Endodermal cell (in vitro differentiated cells): Measurements from ENCODE around the gene LEMD1. TPM values are rescaled to one million over a fixed set of nuclear protein-coding genes. Genes with fewer than 3 reads are reported as not detected.
A peak's percentile ranks its signal among the peaks of the same experiment; 100 is the strongest.

Experiments used
- DNase-seq: peaks from one replicate; pipeline ENCODE4 v3.0.0-alpha.2; 2017
- H3K27ac ChIP-seq: 2 replicates; pipeline ENCODE4 v1.5.1; 2013; ENCODE audit warnings: mild to moderate bottlenecking, low read depth, low read length, moderate library complexity
- H3K27me3 ChIP-seq: 2 replicates; pipeline ENCODE4 v1.6.1; 2013; ENCODE audit warnings: mild to moderate bottlenecking, low read length, moderate library complexity; ENCODE audit not compliant: insufficient read depth, control insufficient read depth, poor library complexity, severe bottlenecking
- H3K36me3 ChIP-seq: 2 replicates; pipeline ENCODE4 v1.7.0; 2013; ENCODE audit warnings: mild to moderate bottlenecking, low read length, moderate library complexity; ENCODE audit not compliant: control insufficient read depth, insufficient read depth
- H3K4me1 ChIP-seq: one replicate; pipeline ENCODE4 v1.7.0; 2013; ENCODE audit warnings: low read length; ENCODE audit not compliant: control insufficient read depth, insufficient read depth
- H3K4me3 ChIP-seq: 2 replicates; pipeline ENCODE4 v1.5.1; 2013; ENCODE audit warnings: mild to moderate bottlenecking, low read length, moderate library complexity
- H3K9ac ChIP-seq: 2 replicates; pipeline ENCODE4 v1.6.1; 2013; ENCODE audit warnings: mild to moderate bottlenecking, low read length, moderate library complexity; ENCODE audit not compliant: poor library complexity, severe bottlenecking; ENCODE audit errors: extremely low read depth
- H3K9me3 ChIP-seq: 2 replicates; pipeline ENCODE4 v1.6.1; 2013; ENCODE audit warnings: mild to moderate bottlenecking, low read length, moderate library complexity; ENCODE audit not compliant: control insufficient read depth
- H3K27ac Mint-ChIP-seq: 2 replicates; pipeline ENCODE4 v1.8.0; 2020; ENCODE audit warnings: mixed read lengths
- H3K27me3 Mint-ChIP-seq: 2 replicates; pipeline ENCODE4 v1.8.0; 2021; ENCODE audit warnings: mild to moderate bottlenecking, mixed read lengths; ENCODE audit not compliant: insufficient read depth
- H3K36me3 Mint-ChIP-seq: 2 replicates; pipeline ENCODE4 v1.8.0; 2020; ENCODE audit warnings: low read depth, mixed read lengths
- H3K4me1 Mint-ChIP-seq: 2 replicates; pipeline ENCODE4 v1.8.0; 2020; ENCODE audit warnings: mixed read lengths
- H3K4me3 Mint-ChIP-seq: 2 replicates; pipeline ENCODE4 v1.8.0; 2020; ENCODE audit warnings: mild to moderate bottlenecking, moderate library complexity, mixed read lengths
- H3K9me3 Mint-ChIP-seq: 2 replicates; pipeline ENCODE4 v1.8.0; 2020; ENCODE audit warnings: mild to moderate bottlenecking, mixed read lengths
- WGBS, 2 experiments: methylation state at CpG; one replicate each; pipeline versions ENCODE4 v1.1.5 to v1.1.7; 2013; ENCODE audit warnings: missing lambda C conversion rate in 2 of 2, mixed read lengths in 1 of 2; ENCODE audit not compliant: insufficient coverage in 1 of 2, insufficient read length in 1 of 2; 5-methylcytosine and 5-hydroxymethylcytosine counted together
- total RNA-seq, 2 donors: library from RNA; stranded (reverse); fragmentation: NEBNext Ultra II Directional in 1 of 2; extraction: Animal tissue kit (Norgen Biotek cat#: 25700) in 1 of 2; gene quantifications; 2 replicates in 1 of 2; 3 replicates in 1 of 2; pipeline ENCODE4 v1.2.1, GENCODE V29; 2021
- TF ChIP-seq, protein P1 (sequence below): fragments of 200-600 bp; sonication (generic); conservative IDR thresholded peaks from 2 replicates; pipeline ENCODE4 v1.5.0; 2021; ENCODE audit warnings: antibody characterized with exemption, mild to moderate bottlenecking

LEMD1 gene
- total RNA-seq, 2 donors from 2014 or later: 13.5 to 16.7 TPM

DNA sequence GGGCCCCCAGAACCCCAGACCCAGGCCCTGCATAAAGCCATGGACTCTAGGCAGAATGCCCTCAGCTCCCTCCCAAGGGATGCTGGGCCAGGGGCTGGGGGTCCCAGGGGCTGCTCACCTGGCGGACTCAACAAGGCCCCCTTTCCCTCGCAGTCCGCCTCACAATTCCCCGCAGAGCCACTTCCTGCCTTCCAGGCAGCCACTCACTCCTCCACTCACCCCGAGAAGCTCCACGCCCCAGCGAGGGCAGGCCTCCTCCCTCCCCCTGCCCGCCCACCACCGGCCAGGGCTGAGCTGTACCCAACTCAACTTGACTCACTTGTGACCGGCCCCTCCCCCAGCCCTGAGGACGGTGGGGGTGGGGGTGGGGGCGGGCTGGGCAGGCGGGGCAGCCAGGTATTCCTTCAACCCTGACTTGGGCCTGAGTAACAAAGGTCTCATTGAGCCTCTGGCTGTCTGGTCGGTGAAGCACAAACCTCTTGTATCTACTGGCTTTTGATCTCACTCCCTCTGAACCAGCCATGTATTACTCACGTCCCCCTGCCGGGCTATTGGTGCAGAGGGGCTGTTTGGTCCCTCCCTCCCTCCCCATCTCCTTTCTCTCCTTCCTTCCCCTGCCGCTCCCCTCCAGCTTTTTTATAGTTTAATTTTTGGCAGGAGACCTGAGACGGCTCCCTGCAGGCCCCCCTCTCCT is 28.0 kb upstream of the LEMD1 start:
- peak overlapping the region; percentile 76 for H3K4me3 ChIP-seq
- no peaks in the 10 kb centered on the region for H3K9me3 ChIP-seq
- H3K4me3 Mint-ChIP-seq: peak overlapping the region; percentile 64
- peak; percentile 95 for DNase-seq
- peaks cover 47% of the 10 kb centered on the region for H3K4me1 ChIP-seq
- peak overlapping the region; percentile 97 for H3K27ac Mint-ChIP-seq
- TF ChIP-seq, protein P1, sequence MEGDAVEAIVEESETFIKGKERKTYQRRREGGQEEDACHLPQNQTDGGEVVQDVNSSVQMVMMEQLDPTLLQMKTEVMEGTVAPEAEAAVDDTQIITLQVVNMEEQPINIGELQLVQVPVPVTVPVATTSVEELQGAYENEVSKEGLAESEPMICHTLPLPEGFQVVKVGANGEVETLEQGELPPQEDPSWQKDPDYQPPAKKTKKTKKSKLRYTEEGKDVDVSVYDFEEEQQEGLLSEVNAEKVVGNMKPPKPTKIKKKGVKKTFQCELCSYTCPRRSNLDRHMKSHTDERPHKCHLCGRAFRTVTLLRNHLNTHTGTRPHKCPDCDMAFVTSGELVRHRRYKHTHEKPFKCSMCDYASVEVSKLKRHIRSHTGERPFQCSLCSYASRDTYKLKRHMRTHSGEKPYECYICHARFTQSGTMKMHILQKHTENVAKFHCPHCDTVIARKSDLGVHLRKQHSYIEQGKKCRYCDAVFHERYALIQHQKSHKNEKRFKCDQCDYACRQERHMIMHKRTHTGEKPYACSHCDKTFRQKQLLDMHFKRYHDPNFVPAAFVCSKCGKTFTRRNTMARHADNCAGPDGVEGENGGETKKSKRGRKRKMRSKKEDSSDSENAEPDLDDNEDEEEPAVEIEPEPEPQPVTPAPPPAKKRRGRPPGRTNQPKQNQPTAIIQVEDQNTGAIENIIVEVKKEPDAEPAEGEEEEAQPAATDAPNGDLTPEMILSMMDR: peak; percentile 53
- peaks cover 7% of the 10 kb centered on the region for H3K36me3 ChIP-seq
- no peaks in the 10 kb centered on the region for H3K27me3 ChIP-seq
- H3K27me3 Mint-ChIP-seq: no peaks in the 10 kb centered on the region
- no peak overlapping the region for H3K9ac ChIP-seq
- 10 to 21% methylated on average over 4 to 16 of the region's 18 CpGs for WGBS, 2 experiments
- peak overlapping the region; percentile 83 for H3K27ac ChIP-seq
- H3K36me3 Mint-ChIP-seq: peaks cover 13% of the 10 kb centered on the region
- H3K9me3 Mint-ChIP-seq: no peaks in the 10 kb centered on the region
- H3K4me1 Mint-ChIP-seq: peaks cover 72% of the 10 kb centered on the region

DNA sequence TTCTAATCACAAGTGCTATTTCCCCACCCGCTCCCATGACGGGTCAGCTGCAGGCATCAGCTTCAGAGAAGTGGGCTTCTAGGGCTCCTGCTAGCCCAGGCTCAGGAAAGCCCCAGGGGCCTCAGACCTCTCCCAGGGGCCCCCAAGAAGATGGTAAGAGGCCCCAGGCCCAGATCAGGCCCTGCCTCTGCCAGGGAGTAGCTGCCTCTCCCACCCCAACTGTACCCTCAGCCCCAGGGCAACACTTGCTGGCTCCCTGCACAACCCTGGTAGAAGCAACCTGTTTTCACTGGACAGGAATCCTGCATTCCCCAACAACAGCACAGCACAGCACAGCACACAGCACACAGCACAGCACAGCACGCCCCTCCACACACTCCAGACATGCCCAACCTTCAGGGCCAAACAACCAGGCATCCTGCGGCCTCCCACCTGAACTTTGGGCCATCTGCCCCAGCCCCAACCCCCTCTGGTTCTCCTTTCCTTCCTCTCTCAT is 27.4 kb upstream of the LEMD1 start:
- H3K36me3 ChIP-seq: peaks cover 7% of the 10 kb centered on the region

DNA sequence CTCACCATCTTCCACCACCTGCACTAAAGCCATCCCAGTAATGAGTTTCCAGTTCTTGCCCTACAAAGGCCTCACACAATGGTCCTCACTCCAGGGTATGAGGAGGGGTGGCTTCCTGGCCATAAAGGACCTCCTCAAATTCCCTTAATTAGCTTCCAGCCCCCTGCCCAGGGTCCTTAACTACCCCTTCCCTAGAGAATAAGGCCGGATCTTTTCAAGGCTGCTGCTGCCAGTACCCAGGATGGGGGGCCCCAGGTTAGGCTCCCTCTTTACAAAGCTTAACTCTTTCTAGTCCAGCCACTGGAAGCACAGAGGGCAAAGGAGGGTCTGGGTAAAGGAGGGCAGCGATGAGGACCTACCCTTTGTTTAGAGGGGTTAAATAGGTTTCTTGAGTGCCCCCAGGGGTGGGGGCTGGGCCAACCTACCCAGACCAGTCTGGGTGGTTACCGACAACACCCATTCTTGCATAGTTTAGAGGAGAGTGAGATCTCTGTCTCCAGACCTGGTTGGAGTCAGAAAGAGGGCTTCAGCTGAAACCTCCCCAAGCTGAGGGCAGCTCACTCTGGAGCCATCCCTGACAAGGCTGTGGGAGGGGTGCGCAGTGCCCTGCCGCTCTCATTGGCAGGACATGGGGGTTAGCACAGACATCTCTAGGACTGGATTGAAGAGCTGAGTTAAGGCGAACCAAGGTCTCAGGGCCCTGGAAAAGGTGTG is 26.8 kb upstream of the LEMD1 start:
- no peaks in the 10 kb centered on the region for H3K9me3 ChIP-seq
- Mint-ChIP-seq H3K4me3 (peak overlapping the region; percentile 64), H3K36me3 (peaks cover 13% of the 10 kb centered on the region), H3K9me3 (no peaks in the 10 kb centered on the region), H3K27ac (peak overlapping the region; percentile 89), H3K4me1 (peaks cover 77% of the 10 kb centered on the region), H3K27me3 (no peaks in the 10 kb centered on the region)
- TF ChIP-seq, protein P1: no peak
- H3K9ac ChIP-seq: no peak overlapping the region
- peak overlapping the region; percentile 8 for H3K27ac ChIP-seq
- peaks cover 57% of the 10 kb centered on the region for H3K4me1 ChIP-seq
- DNase-seq: peak; percentile 81
- H3K4me3 ChIP-seq: peak overlapping the region; percentile 76
- no peaks in the 10 kb centered on the region for H3K27me3 ChIP-seq
- peaks cover 2% of the 10 kb centered on the region for H3K36me3 ChIP-seq
- WGBS, 2 experiments: 44 to 54% methylated on average over 5 to 6 of the region's 6 CpGs

More for the DNA sequence above, 27.4 kb upstream of the LEMD1 start:
- Histone ChIP-seq H3K9ac (no peak overlapping the region), H3K9me3 (no peaks in the 10 kb centered on the region), H3K27ac (peak overlapping the region; percentile 59), H3K27me3 (no peaks in the 10 kb centered on the region), H3K4me1 (peaks cover 51% of the 10 kb centered on the region), H3K4me3 (peak overlapping the region; percentile 76)
- Mint-ChIP-seq H3K9me3 (no peaks in the 10 kb centered on the region), H3K36me3 (peaks cover 13% of the 10 kb centered on the region), H3K27me3 (no peaks in the 10 kb centered on the region), H3K4me3 (peak overlapping the region; percentile 64), H3K27ac (peak overlapping the region; percentile 89), H3K4me1 (peaks cover 74% of the 10 kb centered on the region)
- peak; percentile 75 for DNase-seq
- TF ChIP-seq, protein P1: no peak
- 42 to 61% methylated on average over 2 to 4 of the region's 4 CpGs for whole genome bisulfite sequencing, 2 experiments
